Epithelial cell of proximal tubule (primary cell): ENCODE measurements around the gene NEDD8. TPM values are rescaled to one million over a fixed set of nuclear protein-coding genes. Genes with fewer than 3 reads are reported as not detected.

Experiments
- DNase-seq: peaks from one replicate; pipeline ENCODE4 v3.0.0-alpha.2; 2011; ENCODE audit warnings: low read depth
- H3K4me3 ChIP-seq: 2 replicates; pipeline ENCODE4 v1.5.1; 2011; ENCODE audit warnings: low read depth, mild to moderate bottlenecking, low read length
- total RNA-seq: library from RNA; depleted of rRNA; stranded (reverse); fragments of >200 nt; gene quantifications from 2 replicates; pipeline ENCODE4 v1.2.3, GENCODE V29; 2015
- TF ChIP-seq, protein P1 (sequence below): conservative IDR thresholded peaks from 2 replicates; pipeline ENCODE4 v1.5.1; 2012; ENCODE audit warnings: low read depth, mild to moderate bottlenecking, low read length

Gene NEDD8
- total RNA-seq, 1 donor from 2014 or later, result 220 TPM

DNA sequence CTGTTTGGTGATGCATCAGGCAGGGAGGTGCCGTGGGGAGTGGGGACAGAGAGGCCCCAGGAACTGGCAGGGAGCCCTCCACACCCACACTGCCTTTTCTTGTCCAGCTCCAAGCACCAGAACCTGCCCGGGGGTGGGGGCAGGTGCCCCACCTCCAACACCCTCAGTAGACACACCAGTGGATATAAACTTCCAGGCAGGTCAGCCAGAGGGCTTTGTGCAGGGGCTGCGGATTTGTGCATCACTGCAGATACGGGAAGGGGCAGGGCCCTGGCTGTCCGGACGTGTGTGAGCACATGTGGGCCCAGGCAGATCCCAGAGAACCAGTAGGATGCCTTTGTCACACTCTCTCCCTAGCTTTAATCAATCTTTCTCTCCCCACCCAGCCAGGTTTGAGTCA is 32.1 kb upstream of the NEDD8 start:
- no peak for DNase-seq
- TF ChIP-seq, protein P1, sequence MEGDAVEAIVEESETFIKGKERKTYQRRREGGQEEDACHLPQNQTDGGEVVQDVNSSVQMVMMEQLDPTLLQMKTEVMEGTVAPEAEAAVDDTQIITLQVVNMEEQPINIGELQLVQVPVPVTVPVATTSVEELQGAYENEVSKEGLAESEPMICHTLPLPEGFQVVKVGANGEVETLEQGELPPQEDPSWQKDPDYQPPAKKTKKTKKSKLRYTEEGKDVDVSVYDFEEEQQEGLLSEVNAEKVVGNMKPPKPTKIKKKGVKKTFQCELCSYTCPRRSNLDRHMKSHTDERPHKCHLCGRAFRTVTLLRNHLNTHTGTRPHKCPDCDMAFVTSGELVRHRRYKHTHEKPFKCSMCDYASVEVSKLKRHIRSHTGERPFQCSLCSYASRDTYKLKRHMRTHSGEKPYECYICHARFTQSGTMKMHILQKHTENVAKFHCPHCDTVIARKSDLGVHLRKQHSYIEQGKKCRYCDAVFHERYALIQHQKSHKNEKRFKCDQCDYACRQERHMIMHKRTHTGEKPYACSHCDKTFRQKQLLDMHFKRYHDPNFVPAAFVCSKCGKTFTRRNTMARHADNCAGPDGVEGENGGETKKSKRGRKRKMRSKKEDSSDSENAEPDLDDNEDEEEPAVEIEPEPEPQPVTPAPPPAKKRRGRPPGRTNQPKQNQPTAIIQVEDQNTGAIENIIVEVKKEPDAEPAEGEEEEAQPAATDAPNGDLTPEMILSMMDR, result no peak
- no peak overlapping the region for H3K4me3 ChIP-seq

DNA sequence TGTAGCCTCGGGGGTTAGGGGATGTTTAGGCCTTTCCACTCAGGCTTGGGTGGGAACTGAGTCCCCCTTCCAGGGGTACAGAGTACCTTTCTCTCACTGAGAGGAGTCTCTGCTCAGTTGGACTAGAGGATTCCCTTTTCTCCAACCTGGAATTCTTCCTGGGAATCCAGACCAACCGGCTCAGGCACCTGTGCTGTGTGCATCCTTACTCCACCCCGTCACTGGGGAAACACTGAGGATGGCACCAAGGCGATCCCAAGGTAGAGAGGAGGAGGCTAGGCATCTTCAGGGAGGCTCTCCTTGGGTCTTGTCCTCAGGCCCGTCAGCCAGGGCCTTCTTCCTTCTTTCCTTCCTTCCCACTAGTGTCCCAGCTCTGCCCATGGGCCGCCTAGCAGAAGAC is 31.7 kb upstream of the NEDD8 start:
- DNase-seq, result no peak
- TF ChIP-seq, protein P1, result no peak
- H3K4me3 ChIP-seq, result no peak overlapping the region

DNA sequence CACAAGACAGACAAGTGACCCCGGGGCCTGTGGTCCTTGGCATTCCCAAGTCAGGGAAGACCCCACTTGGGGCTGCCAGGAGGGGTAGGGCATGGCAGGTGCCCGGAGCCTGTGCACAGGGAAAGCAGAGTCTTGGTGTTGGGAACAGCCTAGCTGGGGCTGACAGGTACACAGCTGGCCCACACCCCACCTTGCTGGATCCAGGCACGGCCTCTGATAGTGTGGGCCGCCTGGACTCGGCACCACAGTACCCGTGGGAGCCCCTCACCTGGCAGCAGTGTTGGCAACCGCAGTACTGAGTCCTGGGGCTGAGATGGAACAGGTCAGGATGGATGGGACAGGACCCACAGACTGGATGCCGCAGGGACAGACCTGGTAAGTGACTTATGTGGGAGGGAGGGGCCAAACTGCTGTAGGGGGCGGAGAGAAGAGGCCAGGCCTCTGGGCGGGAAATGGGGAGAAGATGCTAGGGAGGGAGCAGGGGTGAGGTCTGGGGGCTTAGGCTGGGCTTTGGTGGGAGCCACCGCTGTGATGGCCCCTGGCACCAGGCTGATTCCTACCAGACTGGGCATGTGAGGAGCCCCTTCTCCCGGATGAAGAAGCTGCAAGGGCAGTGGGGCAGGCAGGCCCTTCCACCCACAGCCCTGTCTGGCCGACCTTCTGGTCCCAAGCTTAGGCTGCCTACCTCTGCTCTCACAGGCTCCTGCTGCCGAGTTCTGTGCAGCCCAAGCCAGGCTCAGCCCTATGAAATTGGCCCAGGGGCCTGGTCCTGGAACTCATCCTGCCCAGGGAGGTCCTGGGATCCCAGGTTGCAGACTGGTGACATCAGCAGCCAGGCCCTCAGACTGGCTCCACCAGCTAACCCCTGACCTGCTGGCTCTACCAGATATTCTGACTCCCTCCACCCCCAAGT is 30.9 kb upstream of the NEDD8 start, which contains the start of gene TGM1:
Gene TGM1 (minus strand): TSS at position 357 of the 913 bp plus-strand sequence. CDS start 825 bp downstream, outside the sequence.
- TF ChIP-seq, protein P1, result no peak
- DNase-seq, result no peak
- H3K4me3 ChIP-seq, result no peak within 1 kb of the TSS

DNA sequence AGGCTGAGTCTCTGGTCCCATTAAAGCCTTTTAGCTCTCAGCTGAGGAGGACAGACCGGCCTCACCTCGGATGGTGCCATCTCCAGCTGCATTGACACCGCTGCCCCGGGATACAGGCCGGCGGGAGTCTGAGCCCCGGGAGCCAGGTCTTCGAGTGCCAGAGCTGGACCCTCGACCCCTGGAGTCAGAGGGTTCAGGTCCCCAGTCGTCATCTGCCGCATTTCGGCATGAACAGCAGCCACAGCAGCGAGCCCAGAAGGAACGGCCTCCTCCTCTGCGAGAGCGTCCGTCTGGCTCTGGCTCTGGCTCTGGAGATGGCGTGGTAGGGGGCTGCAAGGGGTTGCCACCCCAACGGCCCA is 29.8 kb upstream of the NEDD8 start:
- no peak overlapping the region for H3K4me3 ChIP-seq
- no peak for DNase-seq
- TF ChIP-seq, protein P1, result no peak

DNA sequence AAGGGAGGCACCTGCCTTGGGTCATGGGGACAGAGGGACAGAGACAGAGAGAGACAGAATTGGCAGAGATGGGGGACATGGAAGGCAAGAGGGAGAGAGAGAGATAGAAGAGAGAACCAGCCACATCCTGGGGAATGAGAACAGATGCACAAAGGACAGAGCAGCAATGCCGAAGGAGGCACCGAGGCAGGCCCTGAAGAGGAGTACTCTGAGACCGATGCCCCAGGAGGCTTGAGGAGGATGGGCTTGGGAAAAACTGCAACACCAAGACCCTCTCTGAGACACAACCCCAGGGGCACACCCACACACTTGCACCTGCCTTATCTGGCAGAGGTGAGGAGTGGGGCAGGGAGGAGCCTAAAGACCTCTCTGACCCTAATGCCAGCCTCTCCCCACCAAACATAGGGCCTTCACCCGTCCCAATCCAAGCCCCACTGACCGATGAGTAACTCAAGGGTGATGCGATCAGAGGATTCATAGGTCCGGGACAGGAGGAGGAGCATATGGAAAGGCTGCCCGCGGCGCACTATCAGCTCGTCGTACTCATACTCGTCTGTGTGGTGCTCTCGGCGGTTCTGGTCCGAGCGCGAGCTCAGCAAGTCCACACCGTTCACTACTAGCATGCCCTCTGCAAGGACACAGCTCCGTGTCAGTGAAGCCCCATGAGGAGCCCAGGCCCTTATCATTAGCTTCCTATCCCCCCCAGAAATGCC is 29.2 kb upstream of the NEDD8 start:
- DNase-seq, result no peak
- TF ChIP-seq, protein P1, result no peak
- no peak overlapping the region for H3K4me3 ChIP-seq

DNA sequence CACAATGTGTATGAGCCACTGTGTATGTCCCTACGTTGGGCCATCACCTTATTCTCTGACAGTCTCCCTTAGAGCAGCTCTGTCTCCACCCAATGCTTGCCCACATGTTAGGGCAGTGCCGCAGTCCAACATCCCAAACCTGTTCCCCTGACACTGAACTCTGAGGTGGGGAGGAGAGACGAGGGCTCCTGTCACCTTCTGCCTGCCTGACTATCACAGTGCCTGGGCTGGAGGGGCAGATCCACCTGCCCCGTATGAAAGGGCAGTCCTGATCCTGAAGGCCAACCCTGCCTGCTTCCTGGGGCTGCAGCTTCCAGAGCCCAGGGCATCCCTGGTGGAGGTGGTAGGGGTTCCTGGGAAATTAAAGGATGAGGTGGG is 28.6 kb upstream of the NEDD8 start:
- TF ChIP-seq, protein P1, result no peak
- H3K4me3 ChIP-seq, result no peak overlapping the region
- no peak for DNase-seq
